Right forelimb (tissue), 1 donor: ENCODE results near the gene HDAC7.

Source experiments
- DNase-seq: peaks from one replicate; pipeline ENCODE4 v3.0.0-alpha.2; 2018

The HDAC7 gene

DNA sequence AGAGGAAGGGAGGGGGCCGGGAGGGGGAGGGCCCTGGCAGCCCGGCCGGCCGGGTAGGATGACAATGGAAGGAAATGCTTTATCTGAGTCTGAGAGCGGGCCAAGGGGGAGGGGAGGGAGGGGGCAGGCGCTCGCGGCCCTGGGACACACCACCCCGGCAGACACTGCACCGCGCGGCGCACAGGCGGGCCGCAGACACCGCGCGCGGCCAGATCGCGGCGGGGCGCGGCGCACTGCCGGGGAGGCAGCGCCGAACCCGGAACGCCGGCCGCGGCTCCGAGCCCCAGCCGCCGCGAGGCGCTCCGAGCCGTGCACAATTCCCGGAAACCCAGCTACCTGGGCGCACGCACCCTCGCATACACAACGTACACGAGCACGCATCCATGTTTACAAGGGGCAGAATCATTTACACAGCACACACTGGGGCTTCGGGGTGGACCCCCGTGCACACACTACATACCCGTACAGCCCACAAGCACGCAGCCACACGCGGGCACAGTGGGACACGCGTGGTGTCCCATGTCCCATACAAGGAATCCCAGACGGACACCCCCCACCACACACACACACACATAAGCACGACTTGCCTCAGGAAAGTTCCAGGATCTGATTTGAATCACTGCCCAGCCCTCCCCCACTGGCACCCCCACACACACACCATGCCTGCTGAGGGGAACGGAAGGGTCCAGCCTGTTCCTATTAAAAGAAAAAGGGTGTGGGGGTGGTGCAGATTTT lies at the start of gene HDAC7:
Gene HDAC7, minus strand, starts transcription at position 8 of the 735 bp plus-strand sequence. CDS start 118 bp downstream, outside the sequence.
- peak; percentile 91 for DNase-seq

DNA sequence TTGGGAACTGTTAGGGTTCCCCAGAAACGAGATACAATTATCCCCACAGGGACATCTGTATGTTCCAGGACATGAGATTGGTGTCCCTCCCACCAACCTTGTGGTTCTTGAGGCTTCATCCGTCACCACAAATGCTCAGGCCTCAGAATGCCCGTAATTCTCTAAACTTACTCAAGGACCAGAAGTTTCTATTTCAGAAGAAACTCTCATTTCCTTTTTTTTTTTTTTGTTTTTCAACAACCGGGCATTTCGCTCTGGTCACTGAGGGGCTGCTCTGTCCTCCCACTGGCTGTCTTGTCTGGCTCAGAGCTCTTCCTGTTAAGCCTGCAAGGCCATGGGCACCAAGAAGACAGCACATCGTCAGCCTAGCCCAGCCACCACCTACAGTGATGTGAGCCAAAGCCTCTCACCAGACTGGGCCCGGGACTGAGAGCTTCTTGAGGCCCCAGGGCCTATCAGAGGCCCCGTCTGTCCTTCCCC lies 48.9 kb upstream of the HDAC7 start:
- DNase-seq: no peak

DNA sequence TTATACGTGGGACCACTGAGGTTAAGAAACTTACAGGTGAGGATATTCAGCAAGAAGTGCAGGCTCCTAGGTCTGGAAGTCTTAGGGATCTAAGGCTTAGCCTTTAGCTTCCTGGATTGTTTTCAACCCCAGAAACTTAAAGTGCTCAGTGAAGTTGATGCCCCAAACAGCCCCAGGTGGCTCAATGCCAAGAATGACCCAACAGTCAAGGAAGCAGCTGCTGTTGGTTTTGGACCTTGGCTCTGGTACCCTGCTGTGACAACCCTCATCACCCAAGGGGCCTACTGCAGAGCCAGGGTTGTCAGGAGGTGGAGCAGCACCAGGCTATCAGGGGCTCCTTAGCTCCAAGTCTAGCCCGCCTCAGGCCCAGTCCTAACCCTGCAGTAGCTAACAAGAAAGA lies 48.3 kb upstream of the HDAC7 start:
- no peak for DNase-seq

DNA sequence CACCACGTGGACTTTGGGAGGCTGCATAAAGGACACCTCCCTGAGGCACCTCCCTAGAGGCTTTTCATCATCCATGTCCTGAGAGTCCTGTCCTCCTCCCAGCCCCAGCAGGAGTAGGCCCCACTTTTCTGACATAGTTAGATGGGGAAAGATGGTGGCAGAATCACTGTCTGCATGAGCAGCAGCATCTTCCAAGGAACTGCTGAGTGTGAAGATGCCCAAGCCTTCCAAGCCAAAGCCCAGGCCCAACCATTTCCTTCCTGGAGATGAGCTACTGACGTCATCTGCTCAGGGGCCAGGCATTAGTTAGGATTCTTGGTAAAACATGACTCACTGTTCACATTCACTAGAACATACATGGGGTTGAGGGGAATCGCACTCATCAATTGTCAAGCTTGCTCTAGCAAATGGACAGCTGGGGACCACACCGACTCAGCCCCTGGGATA lies 47.8 kb upstream of the HDAC7 start:
- DNase-seq: no peak

DNA sequence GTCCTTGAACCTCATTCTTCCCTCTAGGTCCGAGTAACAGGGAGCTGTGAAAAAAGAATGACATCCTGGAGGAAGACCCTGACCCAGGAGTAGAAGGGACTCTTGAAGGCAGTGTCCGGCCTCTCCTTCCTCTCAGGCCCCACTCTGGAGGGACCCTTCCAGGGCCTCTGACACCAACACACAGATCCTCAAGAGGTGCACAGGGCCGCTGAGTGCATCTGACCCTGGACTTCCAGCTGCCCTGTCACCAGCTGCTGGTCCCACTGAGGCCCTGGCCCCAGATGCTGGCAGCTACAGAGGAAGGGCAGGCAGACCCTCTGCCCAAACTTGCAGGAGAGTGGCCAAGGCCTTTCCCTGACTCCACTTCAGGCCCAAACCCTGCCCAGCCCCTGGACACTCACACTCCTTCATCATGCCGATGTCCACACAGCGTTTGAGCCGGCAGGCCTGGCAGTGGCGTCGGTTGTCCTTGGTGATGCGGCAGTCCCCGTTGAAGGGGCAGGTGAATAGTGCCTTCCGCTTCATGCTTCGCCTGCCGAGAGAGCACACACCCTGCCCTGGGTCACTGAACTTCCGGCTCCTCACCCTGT lies 45.0 kb upstream of the HDAC7 start:
- DNase-seq: no peak

DNA sequence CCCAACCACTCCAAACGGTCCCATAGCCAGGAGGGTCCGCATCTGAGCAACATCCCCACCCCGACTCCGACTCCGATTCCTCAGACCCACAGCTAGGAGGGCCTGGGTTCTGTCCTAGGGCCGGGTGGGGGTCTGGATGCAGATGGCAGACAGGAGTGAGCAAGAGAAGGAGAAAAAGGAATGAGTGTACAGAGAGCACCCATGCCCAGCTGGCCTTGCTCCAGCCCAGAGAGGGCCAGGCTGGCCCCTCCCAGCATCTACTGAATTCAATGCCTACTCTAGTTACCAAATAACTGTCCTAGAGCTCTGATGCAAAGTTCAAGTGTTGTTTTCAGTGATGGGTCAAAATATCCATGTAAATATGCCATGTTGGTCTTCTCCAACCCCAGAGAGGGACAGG lies 44.3 kb upstream of the HDAC7 start:
- DNase-seq: no peak

DNA sequence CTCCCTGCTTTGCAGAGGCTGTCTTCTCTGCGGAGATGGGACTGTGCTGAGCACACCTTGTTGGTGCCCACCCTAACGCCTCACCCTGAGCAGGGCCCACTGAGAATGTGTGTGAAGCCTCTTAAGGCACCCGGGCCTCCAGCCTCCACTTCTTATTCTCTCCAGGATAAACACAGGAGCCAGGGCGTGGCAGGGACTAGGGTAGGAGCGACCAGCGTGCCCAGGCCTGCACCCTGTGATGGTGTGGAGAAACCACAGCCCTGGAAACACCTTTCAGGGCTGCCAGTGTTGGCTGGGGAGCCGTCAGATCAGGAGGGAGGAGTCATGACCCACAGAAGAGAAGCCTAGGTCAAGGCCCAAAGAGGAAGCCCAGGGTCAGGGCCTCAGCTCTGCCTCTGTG lies 43.8 kb upstream of the HDAC7 start:
- no peak for DNase-seq

DNA sequence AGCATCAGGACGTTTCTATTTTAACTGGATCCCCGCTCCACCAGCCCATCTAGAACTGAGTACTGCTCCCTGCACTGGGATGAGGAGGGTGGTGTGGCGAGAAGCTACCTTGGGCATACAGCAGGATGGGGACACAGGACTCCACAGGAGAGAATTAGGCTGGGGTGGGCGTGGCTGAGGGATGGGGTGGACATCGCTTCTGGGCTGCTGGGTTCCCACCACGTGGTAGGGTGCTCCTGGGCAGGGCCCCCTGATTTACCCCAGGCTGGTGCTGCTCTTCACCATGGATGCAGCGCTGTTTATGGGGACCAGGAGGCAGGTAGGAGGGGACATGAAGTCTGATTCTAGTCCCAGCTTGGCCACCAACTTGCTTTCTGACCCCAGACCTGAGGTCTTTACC lies 43.2 kb upstream of the HDAC7 start:
- DNase-seq: no peak

DNA sequence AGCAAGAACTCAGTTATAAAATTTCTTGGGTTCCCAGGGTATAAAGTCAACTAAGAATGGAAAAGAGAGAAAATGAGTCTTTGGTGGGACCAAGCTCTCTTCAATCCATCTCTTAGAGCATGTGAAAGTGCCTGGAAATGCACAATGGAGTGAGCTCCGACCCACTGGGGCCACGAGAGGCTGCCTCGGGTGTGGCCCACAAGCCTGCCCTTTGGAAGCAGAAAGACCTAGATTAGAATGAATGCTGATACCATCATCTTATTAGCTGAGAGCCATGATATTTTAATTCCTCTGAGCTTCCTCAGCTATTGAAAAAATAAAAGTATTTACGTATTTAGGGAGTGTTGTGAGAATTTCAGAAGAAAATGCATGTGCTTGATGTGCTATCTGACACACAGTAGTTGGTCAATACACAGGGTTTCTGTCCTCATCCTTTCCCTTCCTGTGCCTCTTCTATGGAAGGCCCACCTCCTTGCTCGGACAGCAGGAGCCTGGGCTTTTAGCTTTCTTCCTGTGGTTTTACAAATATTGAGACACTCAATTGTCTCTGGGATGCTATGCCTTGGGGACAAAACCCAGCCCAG lies 42.6 kb upstream of the HDAC7 start:
- DNase-seq: no peak

DNA sequence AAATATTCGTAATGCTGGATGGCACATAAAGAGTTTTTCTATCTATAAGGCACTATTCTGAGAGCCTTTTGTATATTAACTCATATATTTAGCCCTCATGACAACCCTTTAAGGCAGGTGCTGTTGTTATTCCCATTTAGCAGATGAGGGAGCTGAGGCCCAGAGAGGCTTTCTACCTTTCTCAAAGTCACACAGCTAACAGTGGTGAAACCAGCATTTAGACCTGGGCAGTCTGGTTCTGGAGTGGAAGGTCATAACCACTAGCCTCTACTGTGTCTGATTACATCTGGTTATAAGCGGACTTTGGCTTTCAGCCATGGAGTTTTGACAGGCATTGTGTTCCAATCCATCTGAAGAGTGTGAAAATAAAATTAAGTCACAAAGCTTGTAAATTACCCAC lies 41.2 kb upstream of the HDAC7 start:
- DNase-seq: no peak

DNA sequence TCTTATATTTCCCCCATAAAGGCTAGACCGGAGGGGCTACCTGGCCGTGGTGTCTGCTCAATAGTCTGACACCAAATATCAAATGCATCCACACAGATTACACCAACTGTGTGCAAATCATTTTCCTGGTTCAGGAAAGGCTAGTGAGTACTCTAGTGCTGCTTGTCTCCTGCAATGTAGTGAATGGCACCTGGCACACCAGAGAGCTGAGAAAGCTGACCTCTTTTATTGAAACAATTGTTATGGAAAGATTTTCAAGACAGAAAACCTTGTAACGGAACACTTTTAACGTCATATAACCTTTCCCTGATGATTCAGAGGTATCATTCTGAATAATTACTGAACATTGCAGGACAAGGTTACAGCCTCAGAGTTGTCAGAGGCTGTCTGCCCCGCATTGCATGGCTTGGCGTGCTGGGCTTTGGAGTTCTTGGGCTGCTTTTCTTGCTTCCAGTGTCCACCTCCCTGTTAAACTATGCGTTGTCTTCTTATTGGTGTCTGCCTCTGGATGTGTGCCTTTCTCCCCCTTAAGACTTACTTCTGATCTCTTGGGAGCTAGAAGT lies 40.7 kb upstream of the HDAC7 start:
- no peak for DNase-seq

DNA sequence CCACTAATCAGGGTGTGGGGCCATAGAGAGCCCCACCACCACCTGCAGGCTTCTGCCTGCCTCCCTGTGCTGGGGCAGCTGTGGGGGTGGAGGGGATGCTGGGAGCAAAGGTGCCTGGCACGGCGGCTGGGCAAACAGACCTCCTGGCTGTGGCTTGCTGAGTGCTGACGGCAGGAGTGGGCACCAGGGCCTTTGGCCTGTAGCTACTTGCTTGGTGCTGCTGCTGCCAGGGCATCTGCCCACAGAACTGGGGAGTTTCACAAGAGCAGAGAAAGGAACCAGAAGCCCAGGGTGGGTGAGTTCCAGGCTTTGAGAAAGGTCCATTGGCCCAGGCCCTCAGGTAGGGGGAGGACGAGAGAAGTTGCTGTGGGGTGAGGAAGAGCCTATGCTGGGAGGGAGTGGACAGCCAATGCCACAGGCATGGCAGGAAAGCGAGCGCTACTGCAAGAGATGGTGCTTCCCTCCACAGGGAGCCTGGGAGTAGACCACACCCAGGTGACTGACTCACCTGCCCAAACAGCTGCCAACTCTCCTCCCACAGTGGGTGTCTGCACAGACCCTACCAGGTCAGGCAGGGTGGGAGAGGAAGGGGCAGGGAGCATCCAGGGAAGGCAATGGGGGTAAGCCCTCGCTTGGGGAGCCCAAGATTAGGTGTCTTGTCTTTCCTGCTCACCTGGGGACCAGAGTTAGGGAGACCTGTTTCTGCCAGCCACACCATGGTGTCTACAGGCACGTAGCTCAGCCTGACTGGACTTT lies 39.0 kb upstream of the HDAC7 start:
- DNase-seq: no peak

DNA sequence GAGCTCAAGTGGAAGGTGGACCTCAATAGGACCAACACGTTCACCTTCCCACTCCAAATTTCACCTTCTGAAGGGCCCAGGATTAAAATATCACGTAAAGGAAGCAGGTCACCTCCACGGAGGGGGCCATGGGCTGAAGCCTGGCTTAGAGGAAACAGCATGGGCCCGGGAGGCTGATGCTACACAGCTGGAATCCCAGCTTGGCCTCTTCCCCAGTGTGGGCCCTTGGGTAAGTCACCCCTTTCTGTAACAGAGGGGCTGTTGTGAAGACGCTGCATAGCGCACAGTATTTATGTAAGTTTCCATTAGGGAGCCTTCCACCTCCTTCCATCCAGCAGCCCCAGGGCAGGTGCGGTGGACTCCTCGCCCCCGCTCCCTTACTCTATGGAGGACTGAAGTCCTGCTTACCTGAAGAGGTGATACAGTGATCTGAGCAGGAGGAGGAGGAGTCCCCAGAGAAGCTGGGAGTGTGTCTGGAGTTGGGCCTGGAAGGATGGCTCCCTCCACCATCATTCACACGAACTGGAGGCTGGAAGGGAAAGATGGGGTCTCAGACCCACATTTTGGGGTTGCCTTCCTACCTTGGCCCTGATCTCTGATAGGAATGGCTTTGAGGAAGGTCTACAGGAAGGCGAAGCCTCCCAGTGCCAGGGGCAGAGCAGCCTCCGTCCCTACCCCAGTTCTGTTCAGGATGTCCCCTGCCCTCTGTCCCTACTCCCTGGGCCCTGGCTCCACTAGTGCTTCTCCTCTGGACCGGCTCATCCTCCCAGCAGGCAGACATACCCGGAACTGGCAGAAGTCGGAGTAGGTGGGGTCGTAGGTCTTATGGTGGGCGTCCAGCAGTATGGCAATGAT lies 37.2 kb upstream of the HDAC7 start:
- DNase-seq: no peak

DNA sequence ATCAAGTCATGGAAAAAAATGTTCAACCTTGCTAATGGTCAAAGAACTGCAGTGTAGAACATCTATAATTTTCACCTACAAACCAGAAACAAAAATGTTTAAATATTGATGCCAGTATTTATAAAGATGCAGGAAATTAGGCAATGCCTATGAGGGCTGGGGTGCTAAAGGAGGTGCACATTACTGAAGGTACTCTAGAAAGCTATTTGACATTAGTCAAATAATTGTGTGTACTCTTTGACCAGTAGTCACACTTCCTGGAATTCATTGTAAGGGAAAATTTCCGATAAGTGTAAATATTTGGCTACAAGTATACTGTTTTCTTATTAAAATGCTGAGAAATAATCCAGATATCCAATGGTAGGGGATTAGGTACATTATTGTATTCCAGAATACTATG lies 36.4 kb upstream of the HDAC7 start:
- DNase-seq: no peak

DNA sequence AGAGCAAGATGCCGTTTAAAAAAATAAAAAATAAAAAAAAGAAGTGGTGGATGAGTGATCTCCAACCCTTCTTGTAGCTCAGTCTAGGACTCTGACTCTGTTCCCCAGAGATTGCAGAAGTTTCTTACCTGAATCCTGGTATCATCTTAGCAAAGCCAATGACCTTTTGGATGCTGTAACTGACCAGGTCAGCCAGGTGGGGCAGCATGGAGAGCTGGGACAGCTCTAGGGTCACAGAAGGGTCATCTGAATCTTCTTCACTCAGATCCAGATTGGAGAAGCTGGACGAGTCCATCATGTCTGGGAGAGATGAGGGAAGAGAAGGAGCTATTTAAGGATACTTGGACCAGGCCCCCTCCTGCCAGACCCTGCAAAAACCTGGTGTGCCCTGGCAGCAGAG lies 35.8 kb upstream of the HDAC7 start:
- no peak for DNase-seq

DNA sequence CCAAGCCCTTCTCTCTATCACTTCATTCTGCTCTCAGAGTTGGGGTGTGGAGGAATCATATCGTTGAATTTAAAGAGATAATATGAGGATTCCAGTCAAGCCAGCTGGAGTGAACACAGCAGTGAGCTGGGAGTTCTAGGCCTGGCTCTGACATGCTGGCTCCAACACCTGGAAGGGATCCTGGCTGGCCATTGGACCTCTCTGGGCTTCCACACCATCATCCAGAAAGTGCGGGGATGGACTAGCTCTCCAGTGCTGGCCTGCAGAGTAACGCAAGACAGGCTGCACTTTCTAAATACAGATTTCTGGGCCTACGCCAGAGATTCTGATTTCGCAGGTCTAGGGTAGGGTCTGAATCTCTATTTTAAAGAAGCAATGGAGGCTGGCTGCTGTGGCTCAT lies 34.8 kb upstream of the HDAC7 start:
- DNase-seq: no peak

DNA sequence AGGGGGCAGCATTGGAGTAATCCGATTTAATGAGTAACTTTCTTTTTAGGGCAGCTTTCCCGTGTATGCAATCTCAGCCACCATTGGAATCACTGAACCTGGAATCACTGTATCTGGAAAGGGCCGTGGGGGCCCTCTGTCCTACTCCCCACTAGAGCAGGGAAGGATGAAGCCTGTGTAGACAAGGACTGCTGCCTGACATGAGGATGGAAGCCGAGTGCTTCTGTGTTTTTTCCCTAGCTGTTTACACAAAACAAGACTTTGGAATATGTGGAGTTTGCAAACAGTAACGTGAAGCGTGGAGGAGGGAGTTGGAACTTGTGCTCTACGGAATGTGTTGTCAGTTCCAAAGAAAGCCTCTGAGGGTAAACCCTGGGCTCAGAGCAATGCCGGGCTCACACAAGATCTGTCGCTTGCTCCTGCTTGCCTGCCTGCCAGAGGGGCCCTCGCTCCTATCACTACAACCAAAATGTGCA lies 32.4 kb upstream of the HDAC7 start:
- DNase-seq: no peak

DNA sequence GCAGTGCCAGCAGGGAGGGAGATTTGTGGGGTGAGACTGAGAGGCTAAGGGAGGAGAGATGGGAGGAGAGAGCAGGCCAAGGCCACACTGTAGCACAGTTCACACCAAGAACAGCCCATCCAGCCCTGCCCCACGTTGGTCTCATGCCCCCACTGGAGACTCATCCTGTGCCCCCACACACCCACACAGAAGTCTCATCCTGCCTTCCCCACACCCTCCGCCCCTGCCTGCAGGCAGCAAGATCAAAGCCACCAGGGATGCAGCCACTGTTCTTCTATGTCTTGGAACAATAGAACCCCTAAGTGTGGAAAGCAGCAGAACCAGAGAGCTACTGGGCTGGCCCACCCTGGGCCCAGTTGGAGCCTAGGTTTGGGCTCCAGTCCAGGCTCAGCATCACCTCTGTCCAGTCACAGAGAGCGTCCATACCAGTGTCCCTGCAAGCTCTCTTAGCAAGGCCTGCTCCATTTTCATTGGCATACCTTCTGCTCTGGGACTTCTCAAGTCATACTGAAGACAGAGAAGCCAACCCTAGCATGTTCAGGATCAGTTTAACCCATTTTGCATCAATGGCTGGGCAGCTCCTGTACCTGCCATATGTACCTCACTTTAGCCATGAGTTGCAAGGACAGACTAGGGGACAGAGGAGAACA lies 31.7 kb upstream of the HDAC7 start:
- no peak for DNase-seq

DNA sequence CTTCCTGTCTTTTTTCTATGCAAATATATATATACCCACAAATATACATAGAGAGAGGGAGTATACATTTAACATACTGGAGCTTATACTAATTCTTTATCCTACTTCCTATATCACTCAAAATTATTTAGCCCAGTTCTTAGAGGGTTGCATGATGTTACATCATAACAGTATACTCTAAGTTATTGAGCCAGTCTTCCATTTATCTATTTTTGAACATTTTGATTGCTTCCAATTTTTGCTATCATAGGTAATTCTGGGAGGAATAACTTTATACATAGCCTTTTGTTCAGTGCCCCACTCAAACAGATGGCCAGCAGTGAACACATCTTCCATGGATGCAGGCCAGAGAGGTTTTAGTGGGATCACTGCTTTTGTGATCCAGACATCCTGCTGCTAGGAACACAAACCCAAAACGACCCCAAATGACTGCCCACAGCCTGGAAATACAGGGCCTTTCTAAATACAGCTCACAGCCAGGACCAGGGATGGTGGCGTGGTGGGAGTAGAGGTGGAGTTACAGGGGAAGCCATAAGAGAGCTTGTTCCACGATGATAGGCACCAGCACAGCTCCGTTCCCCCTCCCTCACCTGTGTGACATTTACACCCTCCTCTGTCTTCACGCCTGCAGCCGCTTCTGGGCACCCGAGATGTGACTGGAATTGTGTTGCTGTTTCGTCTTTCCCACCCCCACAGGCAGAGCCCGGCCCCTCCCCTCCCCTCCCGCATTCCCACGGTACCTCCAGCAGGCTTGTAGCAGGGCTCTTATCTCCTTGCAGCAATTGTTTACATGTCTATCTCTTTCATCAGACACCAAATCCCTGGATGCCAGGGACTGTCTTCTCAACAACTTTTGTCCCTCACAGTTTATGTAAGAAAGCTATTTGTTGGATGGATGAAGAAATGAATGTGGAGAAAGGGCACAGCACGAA lies 30.7 kb upstream of the HDAC7 start:
- no peak for DNase-seq

DNA sequence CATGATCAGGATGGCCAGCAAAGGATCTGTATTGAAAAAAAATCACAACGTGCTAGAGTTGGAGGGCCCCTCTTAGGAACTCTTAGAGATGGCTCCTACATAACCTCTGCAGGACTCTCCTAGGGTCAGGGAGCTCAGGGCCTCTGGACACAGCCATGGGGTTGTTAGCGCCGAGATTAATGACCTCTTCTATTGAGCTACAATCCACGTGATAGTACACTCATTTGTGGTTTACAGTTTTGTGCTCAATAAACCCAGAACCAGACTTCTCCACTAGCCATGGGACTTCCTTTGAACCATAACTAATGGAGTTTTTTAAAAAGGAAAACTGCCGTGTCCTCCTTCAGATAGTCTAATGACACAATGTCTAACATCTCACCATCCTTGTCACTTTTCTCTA lies 29.6 kb upstream of the HDAC7 start:
- DNase-seq: no peak
